ENCODE results near the gene ZNRF4.

ZNRF4 gene

DNA sequence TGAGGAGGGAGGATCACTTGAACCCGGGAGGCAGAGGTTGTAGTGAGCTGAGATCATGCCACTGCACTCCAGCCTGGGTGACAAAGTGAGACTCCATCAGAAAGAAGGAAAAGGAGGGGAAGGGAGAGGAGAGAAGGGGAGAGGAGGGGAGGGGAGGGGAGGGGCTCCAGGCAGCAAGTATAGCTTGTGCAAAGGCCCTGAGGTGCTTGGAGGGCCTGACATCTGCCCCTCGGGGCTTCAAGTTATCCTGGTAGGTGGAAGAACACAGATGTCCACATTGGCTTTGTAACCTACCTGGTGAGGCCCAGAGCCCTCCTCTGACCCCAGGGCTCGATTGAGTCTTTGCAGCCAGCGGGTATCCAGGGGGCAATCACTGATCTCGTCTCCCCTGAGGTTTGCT lies 11.5 kb upstream of the ZNRF4 start:
- no peak for DNase-seq (ENCODE audit: low spot score)

- no peak for DNase-seq (ENCODE audit: low spot score)
These were observed 10.8 kb upstream of the ZNRF4 start for GRCh38 chr19:5444431-5444830.

- no peak for DNase-seq (ENCODE audit: low spot score)
These were observed 10.1 kb upstream of the ZNRF4 start for GRCh38 chr19:5445071-5445470.

- DNase-seq (ENCODE audit: low spot score), result no peak
These were observed 9.6 kb upstream of the ZNRF4 start for GRCh38 chr19:5445561-5446055.

DNA sequence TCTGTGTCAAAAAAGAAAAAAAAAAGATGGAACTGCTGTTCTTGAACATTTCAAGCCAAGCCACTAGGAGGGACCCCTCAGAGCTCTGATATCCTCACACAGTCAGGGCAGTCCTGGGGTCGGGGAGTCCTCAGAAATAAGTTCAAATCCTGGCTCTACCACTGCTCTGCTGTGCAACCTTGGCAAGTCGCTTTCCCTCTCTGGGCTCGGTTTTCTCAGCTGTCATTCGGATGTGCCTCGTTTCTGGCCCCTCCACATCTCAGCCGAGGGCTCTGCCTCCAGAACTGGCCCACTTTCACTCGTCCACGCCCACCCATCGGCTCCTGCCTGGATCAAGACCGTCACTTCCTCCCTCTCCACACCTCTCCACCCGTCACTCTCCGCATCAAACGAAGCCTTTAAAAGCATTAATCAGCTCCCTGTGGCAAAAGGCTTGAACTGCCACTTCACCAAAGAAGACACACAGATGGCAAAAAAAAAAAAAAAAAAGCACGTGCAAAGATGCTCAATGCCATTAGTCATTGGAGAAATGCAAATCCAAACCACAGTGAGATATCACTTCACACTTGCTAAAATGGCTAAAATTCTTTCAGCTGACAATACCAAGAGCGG lies 7.4 kb upstream of the ZNRF4 start:
- DNase-seq (ENCODE audit: low spot score), result no peak

DNA sequence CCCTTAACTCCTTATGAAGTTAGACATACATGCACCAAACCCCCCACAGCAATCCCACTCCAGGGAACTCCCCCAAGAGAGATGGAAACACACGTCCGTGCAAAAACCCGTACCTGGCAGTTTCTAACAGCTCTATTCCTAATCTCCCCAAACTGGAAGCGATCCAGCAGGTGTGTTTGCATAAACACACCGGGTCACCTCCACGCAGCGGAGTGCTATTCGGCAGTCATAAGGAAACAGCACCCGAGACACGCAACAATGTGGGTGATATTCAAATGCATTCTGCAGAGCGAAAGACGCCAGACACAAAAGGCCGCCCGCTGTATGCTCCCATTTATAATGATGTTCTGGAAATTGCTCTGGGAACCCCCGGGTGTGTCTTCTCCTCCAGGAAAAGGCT lies 6.8 kb upstream of the ZNRF4 start:
- DNase-seq (ENCODE audit: low spot score), result no peak

DNA sequence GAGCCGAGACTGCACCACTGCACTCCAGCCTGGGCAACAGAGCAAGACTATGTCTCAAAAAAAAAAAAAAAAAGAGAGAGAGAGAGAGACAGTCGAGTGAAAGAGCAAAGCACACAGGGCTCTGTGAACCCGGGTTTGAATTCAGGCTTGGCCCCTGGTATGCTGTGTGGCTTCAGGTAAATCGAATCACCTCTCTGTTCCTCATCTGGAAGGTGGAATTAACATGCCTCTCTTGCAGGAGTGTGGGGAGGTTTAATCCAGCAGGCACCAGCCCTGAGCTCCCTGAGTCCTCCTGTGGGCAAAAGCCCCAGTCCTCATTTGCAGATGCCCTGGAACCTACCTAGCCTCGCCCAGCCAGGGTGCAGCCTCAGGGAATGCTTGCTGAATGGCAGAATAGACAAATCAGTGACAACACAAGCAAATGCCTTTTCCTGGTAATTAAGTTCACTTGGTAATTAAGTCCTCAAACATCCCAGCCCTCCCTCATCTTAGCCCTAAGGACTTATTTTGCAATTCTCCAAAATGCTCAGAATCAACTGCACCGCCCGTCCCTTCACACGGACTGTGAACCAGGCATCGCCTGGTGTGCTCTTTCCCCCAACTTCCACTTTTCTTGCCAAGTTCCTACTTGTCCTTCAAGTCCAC lies 4.6 kb upstream of the ZNRF4 start:
- no peak for DNase-seq (ENCODE audit: low spot score)

- no peak for DNase-seq (ENCODE audit: low spot score)
These were observed 3.7 kb upstream of the ZNRF4 start for GRCh38 chr19:5451494-5451893.

- peak; percentile 14 for DNase-seq (ENCODE audit: low spot score)
These were observed 2.3 kb upstream of the ZNRF4 start for GRCh38 chr19:5452594-5453565.

DNA sequence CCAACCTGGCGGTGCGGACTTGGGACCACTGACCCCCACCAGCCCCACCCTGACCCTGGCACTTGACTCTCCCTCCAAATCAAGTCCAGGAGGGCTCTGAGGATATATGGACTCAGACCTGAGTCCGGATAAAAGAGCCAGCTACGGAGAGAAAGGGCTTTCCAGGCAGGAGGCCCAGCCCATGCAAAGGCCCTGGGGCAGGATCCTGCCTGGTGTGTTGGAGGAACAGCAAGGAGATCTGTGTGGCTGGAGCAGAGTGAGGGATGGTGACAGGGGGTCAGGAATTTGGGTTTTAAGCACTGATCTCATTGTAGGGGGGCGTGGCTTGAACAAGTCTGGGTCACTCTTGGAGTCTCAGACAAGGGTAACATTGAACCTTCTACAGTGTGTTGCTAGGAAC lies 474 bp upstream of the ZNRF4 start:
- DNase-seq (ENCODE audit: low spot score), result no peak

DNA sequence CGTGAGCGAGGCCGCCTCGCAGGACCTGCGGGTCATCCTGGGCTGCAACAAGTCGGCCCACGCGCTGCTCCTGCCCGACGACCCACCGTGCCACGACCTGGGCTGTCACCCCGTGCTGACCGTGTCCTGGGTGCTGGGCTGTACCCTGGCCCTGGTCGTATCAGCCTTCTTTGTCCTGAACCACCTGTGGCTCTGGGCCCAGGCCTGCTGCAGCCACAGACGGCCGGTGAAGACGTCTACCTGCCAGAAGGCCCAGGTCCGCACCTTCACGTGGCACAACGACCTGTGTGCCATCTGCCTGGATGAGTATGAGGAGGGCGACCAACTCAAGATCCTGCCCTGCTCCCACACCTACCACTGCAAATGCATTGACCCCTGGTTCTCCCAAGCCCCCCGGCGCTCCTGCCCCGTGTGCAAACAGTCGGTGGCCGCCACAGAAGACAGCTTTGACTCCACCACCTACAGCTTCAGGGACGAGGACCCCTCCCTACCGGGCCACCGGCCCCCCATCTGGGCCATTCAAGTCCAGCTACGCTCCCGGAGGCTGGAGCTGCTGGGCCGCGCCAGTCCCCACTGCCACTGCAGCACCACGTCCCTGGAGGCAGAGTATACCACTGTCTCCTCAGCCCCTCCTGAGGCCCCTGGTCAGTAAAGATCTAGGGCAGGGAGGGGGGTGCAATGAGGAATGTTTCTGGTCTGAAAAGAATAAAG lies 1.1 kb downstream of the ZNRF4 start:
- DNase-seq (ENCODE audit: low spot score), result no peak

DNA sequence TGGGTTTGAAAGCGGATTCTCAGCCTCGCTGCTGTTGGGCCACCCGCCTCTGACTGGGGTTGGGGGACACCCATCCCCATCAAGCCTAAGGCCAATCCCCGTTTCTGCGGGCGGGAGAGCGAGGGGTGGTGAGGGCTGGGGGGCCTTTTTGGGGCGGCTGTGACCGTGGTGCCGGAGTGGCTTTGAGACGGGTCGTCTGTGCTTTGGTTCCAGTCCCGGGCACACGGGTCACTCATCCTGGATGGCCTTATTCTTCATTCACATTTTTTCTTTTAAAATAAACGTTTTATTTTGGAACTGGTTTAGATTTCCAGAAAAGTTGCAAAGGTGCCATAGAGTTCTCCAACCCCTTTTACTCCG lies 1.6 kb downstream of the ZNRF4 start:
- DNase-seq (ENCODE audit: low spot score), result no peak

- no peak for DNase-seq (ENCODE audit: low spot score)
These were observed 2.5 kb downstream of the ZNRF4 start for GRCh38 chr19:5457709-5458108.

GRCh38 chr19:5458420-5458819 lies 3.2 kb downstream of the ZNRF4 start:
- DNase-seq (ENCODE audit: low spot score), result no peak

- DNase-seq (ENCODE audit: low spot score), result no peak
These were observed 4.1 kb downstream of the ZNRF4 start for GRCh38 chr19:5459360-5459759.

DNA sequence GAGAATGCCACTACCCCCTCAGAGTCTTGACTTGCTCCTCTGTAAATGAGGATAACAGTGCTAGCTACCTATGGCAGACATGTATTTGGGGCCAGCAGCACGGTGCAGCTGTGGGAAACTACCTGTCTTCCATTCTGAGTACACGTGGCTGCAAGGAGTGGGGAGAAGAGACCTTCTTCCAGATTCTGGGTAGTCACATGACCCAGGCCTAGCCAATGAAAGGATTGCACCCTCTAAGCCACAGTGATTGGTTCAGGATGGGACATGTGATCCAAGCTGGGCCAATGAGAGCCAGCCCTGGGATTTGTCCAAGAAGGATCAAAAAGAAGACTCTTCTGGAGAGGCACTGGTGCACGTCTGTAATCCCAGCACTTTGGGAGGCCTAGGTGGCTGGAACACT lies 5.5 kb downstream of the ZNRF4 start:
- DNase-seq (ENCODE audit: low spot score), result no peak

GRCh38 chr19:5463959-5464358 lies 8.7 kb downstream of the ZNRF4 start:
- DNase-seq (ENCODE audit: low spot score), result no peak

- DNase-seq (ENCODE audit: low spot score), result no peak
These were observed 10.9 kb downstream of the ZNRF4 start for GRCh38 chr19:5466072-5466471.

- DNase-seq (ENCODE audit: low spot score), result no peak
These were observed 11.6 kb downstream of the ZNRF4 start for GRCh38 chr19:5466814-5467291.

DNA sequence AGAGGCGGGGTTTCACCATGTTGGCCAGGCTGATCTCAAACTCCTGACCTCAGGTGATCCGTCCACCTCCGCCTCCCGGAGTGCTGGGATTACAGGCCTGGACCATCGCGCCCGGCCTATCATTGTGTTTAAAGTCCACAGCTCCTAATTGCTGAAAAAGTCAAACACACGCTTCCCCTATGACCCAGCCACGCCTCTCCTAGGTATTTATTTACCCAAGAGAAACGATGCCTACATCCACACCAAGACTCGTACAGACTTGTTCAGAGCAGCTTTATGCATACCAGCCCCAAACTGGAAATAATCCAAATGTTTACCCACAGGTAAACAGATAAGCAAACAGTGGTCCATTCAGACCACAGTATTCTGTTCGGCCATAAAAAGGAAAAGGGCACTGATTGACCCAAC lies 15.1 kb downstream of the ZNRF4 start:
- DNase-seq (ENCODE audit: low spot score), result peak; percentile 85

DNA sequence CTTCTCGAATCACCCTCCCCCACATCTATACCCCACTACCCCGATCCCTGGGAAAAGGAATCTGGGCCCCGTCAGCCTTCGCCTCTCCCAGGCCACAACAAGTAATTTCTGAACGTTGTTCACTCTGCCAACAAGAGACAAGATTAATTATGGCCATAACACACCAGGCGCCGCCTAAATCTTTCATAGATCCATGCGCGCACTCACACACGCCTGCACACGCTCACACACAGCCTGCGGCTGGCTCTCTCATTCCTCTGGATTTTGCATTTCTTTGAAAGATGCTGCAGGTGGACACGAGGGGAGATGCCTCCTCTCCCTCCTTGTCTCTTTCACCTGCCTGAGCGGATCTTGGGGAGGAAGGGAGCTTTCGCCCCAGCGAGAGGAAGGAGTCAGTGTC lies 17.1 kb downstream of the ZNRF4 start:
- no peak for DNase-seq (ENCODE audit: low spot score)

- no peak for DNase-seq (ENCODE audit: low spot score)
These were observed 18.4 kb downstream of the ZNRF4 start for GRCh38 chr19:5473646-5474045.
